ENCODE results near the gene CDK15.

CDK15 gene

GRCh38 chr2:201918616-201919307, 112.4 kb downstream of the CDK15 start:
- Histone ChIP-seq H3K27me3 (ENCODE audit: control insufficient read depth, insufficient read depth, low read length) (no peaks in the 10 kb centered on the region), H3K4me1 (ENCODE audit: control insufficient read depth, low read depth, low read length) (peaks cover 10% of the 10 kb centered on the region)

GRCh38 chr2:201919308-201919634, 112.9 kb downstream of the CDK15 start:
- Histone ChIP-seq H3K4me1 (ENCODE audit: control insufficient read depth, low read depth, low read length) (peaks cover 15% of the 10 kb centered on the region), H3K36me3 (ENCODE audit: control insufficient read depth, low read depth, low read length) (no peaks in the 10 kb centered on the region), H3K4me3 (ENCODE audit: low read length) (no peak overlapping the region), H3K27me3 (ENCODE audit: control insufficient read depth, insufficient read depth, low read length) (no peaks in the 10 kb centered on the region), H3K9ac (ENCODE audit: low read length) (no peak overlapping the region), H3K9me3 (ENCODE audit: control insufficient read depth, low read depth, low read length) (no peaks in the 10 kb centered on the region), H3K27ac (ENCODE audit: low read length) (no peak overlapping the region)

More at GRCh38 chr2:201918616-201919307, 112.4 kb downstream of the CDK15 start:
- Histone ChIP-seq H3K9me3 (ENCODE audit: control insufficient read depth, low read depth, low read length) (no peaks in the 10 kb centered on the region), H3K9ac (ENCODE audit: low read length) (no peak overlapping the region), H3K27ac (ENCODE audit: low read length) (no peak overlapping the region), H3K36me3 (ENCODE audit: control insufficient read depth, low read depth, low read length) (no peaks in the 10 kb centered on the region), H3K4me3 (ENCODE audit: low read length) (no peak overlapping the region)

GRCh38 chr2:201923436-201924328, 117.3 kb downstream of the CDK15 start:
- Histone ChIP-seq H3K4me3 (ENCODE audit: low read length) (no peak overlapping the region), H3K27ac (ENCODE audit: low read length) (no peak overlapping the region), H3K36me3 (ENCODE audit: control insufficient read depth, low read depth, low read length) (no peaks in the 10 kb centered on the region), H3K9me3 (ENCODE audit: control insufficient read depth, low read depth, low read length) (no peaks in the 10 kb centered on the region), H3K9ac (ENCODE audit: low read length) (no peak overlapping the region), H3K4me1 (ENCODE audit: control insufficient read depth, low read depth, low read length) (peaks cover 17% of the 10 kb centered on the region), H3K27me3 (ENCODE audit: control insufficient read depth, insufficient read depth, low read length) (no peaks in the 10 kb centered on the region)

GRCh38 chr2:201924453-201924852, 118.1 kb downstream of the CDK15 start:
- no peak overlapping the region for H3K27ac ChIP-seq (ENCODE audit: low read length)
- no peaks in the 10 kb centered on the region for H3K9me3 ChIP-seq (ENCODE audit: control insufficient read depth, low read depth, low read length)
- no peaks in the 10 kb centered on the region for H3K27me3 ChIP-seq (ENCODE audit: control insufficient read depth, insufficient read depth, low read length)
- no peaks in the 10 kb centered on the region for H3K36me3 ChIP-seq (ENCODE audit: control insufficient read depth, low read depth, low read length)
- no peak overlapping the region for H3K4me3 ChIP-seq (ENCODE audit: low read length)
- H3K4me1 ChIP-seq (ENCODE audit: control insufficient read depth, low read depth, low read length), result peaks cover 16% of the 10 kb centered on the region
- H3K9ac ChIP-seq (ENCODE audit: low read length), result no peak overlapping the region

GRCh38 chr2:201925056-201925455, 118.7 kb downstream of the CDK15 start:
- no peaks in the 10 kb centered on the region for H3K36me3 ChIP-seq (ENCODE audit: control insufficient read depth, low read depth, low read length)
- peaks cover 16% of the 10 kb centered on the region for H3K4me1 ChIP-seq (ENCODE audit: control insufficient read depth, low read depth, low read length)
- H3K27me3 ChIP-seq (ENCODE audit: control insufficient read depth, insufficient read depth, low read length), result no peaks in the 10 kb centered on the region
- no peak overlapping the region for H3K27ac ChIP-seq (ENCODE audit: low read length)
- H3K9ac ChIP-seq (ENCODE audit: low read length), result no peak overlapping the region
- H3K9me3 ChIP-seq (ENCODE audit: control insufficient read depth, low read depth, low read length), result no peaks in the 10 kb centered on the region
- H3K4me3 ChIP-seq (ENCODE audit: low read length), result no peak overlapping the region

GRCh38 chr2:201926067-201926466, 119.7 kb downstream of the CDK15 start:
- Histone ChIP-seq H3K4me1 (ENCODE audit: control insufficient read depth, low read depth, low read length) (peaks cover 16% of the 10 kb centered on the region), H3K4me3 (ENCODE audit: low read length) (no peak overlapping the region), H3K9me3 (ENCODE audit: control insufficient read depth, low read depth, low read length) (no peaks in the 10 kb centered on the region), H3K9ac (ENCODE audit: low read length) (no peak overlapping the region), H3K36me3 (ENCODE audit: control insufficient read depth, low read depth, low read length) (no peaks in the 10 kb centered on the region), H3K27ac (ENCODE audit: low read length) (no peak overlapping the region), H3K27me3 (ENCODE audit: control insufficient read depth, insufficient read depth, low read length) (no peaks in the 10 kb centered on the region)

GRCh38 chr2:201928363-201928762, 122.0 kb downstream of the CDK15 start:
- Histone ChIP-seq H3K4me1 (ENCODE audit: control insufficient read depth, low read depth, low read length) (peaks cover 17% of the 10 kb centered on the region), H3K36me3 (ENCODE audit: control insufficient read depth, low read depth, low read length) (no peaks in the 10 kb centered on the region), H3K9ac (ENCODE audit: low read length) (no peak overlapping the region), H3K27ac (ENCODE audit: low read length) (no peak overlapping the region), H3K27me3 (ENCODE audit: control insufficient read depth, insufficient read depth, low read length) (no peaks in the 10 kb centered on the region), H3K9me3 (ENCODE audit: control insufficient read depth, low read depth, low read length) (no peaks in the 10 kb centered on the region), H3K4me3 (ENCODE audit: low read length) (no peak overlapping the region)

GRCh38 chr2:201929281-201930026, 123.1 kb downstream of the CDK15 start:
- no peaks in the 10 kb centered on the region for H3K36me3 ChIP-seq (ENCODE audit: control insufficient read depth, low read depth, low read length)

GRCh38 chr2:201930043-201930442, 123.7 kb downstream of the CDK15 start:
- H3K4me1 ChIP-seq (ENCODE audit: control insufficient read depth, low read depth, low read length), result peaks cover 13% of the 10 kb centered on the region
- H3K9ac ChIP-seq (ENCODE audit: low read length), result no peak overlapping the region
- H3K4me3 ChIP-seq (ENCODE audit: low read length), result no peak overlapping the region
- no peaks in the 10 kb centered on the region for H3K27me3 ChIP-seq (ENCODE audit: control insufficient read depth, insufficient read depth, low read length)
- no peaks in the 10 kb centered on the region for H3K36me3 ChIP-seq (ENCODE audit: control insufficient read depth, low read depth, low read length)
- H3K27ac ChIP-seq (ENCODE audit: low read length), result no peak overlapping the region
- H3K9me3 ChIP-seq (ENCODE audit: control insufficient read depth, low read depth, low read length), result no peaks in the 10 kb centered on the region

More at GRCh38 chr2:201929281-201930026, 123.1 kb downstream of the CDK15 start:
- peaks cover 18% of the 10 kb centered on the region for H3K4me1 ChIP-seq (ENCODE audit: control insufficient read depth, low read depth, low read length)
- H3K9me3 ChIP-seq (ENCODE audit: control insufficient read depth, low read depth, low read length), result no peaks in the 10 kb centered on the region
- no peak overlapping the region for H3K27ac ChIP-seq (ENCODE audit: low read length)
- H3K27me3 ChIP-seq (ENCODE audit: control insufficient read depth, insufficient read depth, low read length), result no peaks in the 10 kb centered on the region
- no peak overlapping the region for H3K9ac ChIP-seq (ENCODE audit: low read length)
- H3K4me3 ChIP-seq (ENCODE audit: low read length), result no peak overlapping the region

GRCh38 chr2:201930831-201931230, 124.5 kb downstream of the CDK15 start:
- Histone ChIP-seq H3K27me3 (ENCODE audit: control insufficient read depth, insufficient read depth, low read length) (no peaks in the 10 kb centered on the region), H3K4me1 (ENCODE audit: control insufficient read depth, low read depth, low read length) (peaks cover 13% of the 10 kb centered on the region), H3K9me3 (ENCODE audit: control insufficient read depth, low read depth, low read length) (no peaks in the 10 kb centered on the region), H3K9ac (ENCODE audit: low read length) (no peak overlapping the region), H3K4me3 (ENCODE audit: low read length) (no peak overlapping the region), H3K36me3 (ENCODE audit: control insufficient read depth, low read depth, low read length) (no peaks in the 10 kb centered on the region), H3K27ac (ENCODE audit: low read length) (no peak overlapping the region)

- H3K36me3 ChIP-seq (ENCODE audit: control insufficient read depth, low read depth, low read length), result no peaks in the 10 kb centered on the region
- no peaks in the 10 kb centered on the region for H3K9me3 ChIP-seq (ENCODE audit: control insufficient read depth, low read depth, low read length)
- no peak overlapping the region for H3K4me3 ChIP-seq (ENCODE audit: low read length)
- no peaks in the 10 kb centered on the region for H3K27me3 ChIP-seq (ENCODE audit: control insufficient read depth, insufficient read depth, low read length)
- no peak overlapping the region for H3K27ac ChIP-seq (ENCODE audit: low read length)
- H3K4me1 ChIP-seq (ENCODE audit: control insufficient read depth, low read depth, low read length), result peaks cover 13% of the 10 kb centered on the region
- H3K9ac ChIP-seq (ENCODE audit: low read length), result no peak overlapping the region
Measured at GRCh38 chr2:201931475-201931874, 125.1 kb downstream of the CDK15 start.
